ENCODE data around the gene MIA3. TPM values are rescaled to one million over a fixed set of nuclear protein-coding genes. Genes with fewer than 3 reads are reported as not detected.
A peak's percentile ranks its signal among the peaks of the same experiment; 100 is the strongest.

MIA3 gene
- total RNA-seq, 1 experiment from 2014 or later: 56.3 TPM

DNA sequence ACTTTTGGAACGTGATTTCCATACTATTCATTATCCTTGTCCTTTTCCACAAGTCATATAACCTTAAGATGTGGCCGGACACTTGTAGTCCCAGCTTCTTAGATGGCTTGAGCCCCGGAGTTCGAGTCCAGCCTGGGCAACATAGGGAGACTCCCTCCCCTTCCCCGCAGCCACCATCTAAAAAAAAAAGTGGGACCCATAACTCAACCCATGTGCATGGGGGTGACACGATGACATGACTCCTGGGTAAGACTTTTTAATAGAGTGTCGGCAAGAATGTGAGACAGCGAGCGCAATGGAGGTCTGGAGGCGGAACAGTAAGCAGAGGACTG lies 25.7 kb downstream of the MIA3 start:
- Histone ChIP-seq H3K4me1 (ENCODE audit: insufficient read depth, low read length, poor library complexity, severe bottlenecking) (peaks cover 8% of the 10 kb centered on the region), H3K36me3 (ENCODE audit: insufficient read depth, low read length, poor library complexity, severe bottlenecking) (peaks cover 16% of the 10 kb centered on the region), H3K27me3 (replicated peaks; ENCODE audit: insufficient read depth, low read depth, low read length, poor library complexity) (no peaks in the 10 kb centered on the region), H3K9me3 (ENCODE audit: low read depth, low read length, poor library complexity, severe bottlenecking) (no peaks in the 10 kb centered on the region), H3K27ac (ENCODE audit: low read depth, low read length, poor library complexity, severe bottlenecking) (peak overlapping the region; percentile 91), H3K4me3 (ENCODE audit: low read depth, low read length, poor library complexity, severe bottlenecking) (peak overlapping the region; percentile 70)
- intact Hi-C loops (cut with micrococcal nuclease; ENCODE audit: unreplicated experiment): loop anchor here (10.0 kb wide), 1 partner anchor 441 kb away; no protein-coding TSS in a partner anchor
- POLR2A ChIA-PET (ENCODE audit: low non-redundant PET): no interaction called here
- no peak for DNase-seq (ENCODE audit: low spot score)
- TF ChIP-seq, protein P1, sequence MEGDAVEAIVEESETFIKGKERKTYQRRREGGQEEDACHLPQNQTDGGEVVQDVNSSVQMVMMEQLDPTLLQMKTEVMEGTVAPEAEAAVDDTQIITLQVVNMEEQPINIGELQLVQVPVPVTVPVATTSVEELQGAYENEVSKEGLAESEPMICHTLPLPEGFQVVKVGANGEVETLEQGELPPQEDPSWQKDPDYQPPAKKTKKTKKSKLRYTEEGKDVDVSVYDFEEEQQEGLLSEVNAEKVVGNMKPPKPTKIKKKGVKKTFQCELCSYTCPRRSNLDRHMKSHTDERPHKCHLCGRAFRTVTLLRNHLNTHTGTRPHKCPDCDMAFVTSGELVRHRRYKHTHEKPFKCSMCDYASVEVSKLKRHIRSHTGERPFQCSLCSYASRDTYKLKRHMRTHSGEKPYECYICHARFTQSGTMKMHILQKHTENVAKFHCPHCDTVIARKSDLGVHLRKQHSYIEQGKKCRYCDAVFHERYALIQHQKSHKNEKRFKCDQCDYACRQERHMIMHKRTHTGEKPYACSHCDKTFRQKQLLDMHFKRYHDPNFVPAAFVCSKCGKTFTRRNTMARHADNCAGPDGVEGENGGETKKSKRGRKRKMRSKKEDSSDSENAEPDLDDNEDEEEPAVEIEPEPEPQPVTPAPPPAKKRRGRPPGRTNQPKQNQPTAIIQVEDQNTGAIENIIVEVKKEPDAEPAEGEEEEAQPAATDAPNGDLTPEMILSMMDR (conservative IDR thresholded peaks at IDR 0.05; ENCODE audit: low read depth, low read length): no peak
- no peak for TF ChIP-seq EZH2 (IDR thresholded peaks at IDR 0.05; ENCODE audit: borderline replicate concordance, low read depth, low read length, poor library complexity, severe bottlenecking)
- CTCF ChIA-PET: interaction anchor here (0.9 kb wide), 1 partner anchor 9 kb away, joined by 7 read pairs; no protein-coding TSS in a partner anchor
- BruUV-seq (replicated peaks): TSS peak; percentile 93

DNA sequence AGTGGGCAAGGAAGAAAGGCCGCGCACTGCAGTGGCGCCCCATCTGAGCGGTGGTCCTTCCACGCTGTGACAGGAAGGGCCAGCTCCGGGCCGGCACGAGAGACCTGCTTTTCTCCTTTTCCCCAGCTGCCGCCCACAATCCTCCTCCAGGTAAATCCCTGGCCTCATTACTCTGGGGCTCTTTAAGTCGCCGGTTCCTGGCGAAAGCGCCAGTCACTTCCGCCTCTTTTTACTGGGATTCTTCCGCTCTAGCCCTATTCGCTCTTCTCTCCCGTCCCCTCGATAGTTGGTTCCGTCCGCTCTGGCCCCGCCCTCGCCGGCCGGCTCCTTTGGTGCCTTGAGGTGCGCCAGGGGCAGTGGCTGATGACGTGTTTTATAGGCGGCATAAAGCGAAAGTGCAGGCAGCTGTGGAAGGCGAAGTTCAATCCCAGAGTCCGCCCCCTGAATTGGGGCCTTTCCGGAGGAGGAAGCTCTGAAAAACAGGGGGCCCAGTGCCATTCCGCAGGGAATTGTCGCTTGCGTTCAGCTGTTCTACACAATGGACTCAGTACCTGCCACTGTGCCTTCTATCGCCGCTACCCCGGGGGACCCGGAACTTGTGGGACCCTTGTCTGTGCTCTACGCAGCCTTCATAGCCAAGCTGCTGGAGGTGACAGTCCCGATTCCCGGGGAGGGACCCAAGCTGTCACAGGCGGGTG lies 26.2 kb downstream of the MIA3 start:
- Histone ChIP-seq H3K27ac (ENCODE audit: low read depth, low read length, poor library complexity, severe bottlenecking) (peak overlapping the region; percentile 91), H3K27me3 (replicated peaks; ENCODE audit: insufficient read depth, low read depth, low read length, poor library complexity) (no peaks in the 10 kb centered on the region), H3K4me1 (ENCODE audit: insufficient read depth, low read length, poor library complexity, severe bottlenecking) (peaks cover 8% of the 10 kb centered on the region), H3K9me3 (ENCODE audit: low read depth, low read length, poor library complexity, severe bottlenecking) (no peaks in the 10 kb centered on the region), H3K4me3 (ENCODE audit: low read depth, low read length, poor library complexity, severe bottlenecking) (peak overlapping the region; percentile 70), H3K36me3 (ENCODE audit: insufficient read depth, low read length, poor library complexity, severe bottlenecking) (peaks cover 17% of the 10 kb centered on the region)
- BruUV-seq (replicated peaks): no TSS peak
- POLR2A ChIA-PET (ENCODE audit: low non-redundant PET): interaction anchor here (0.6 kb wide), 1 partner anchor 720 kb away, joined by 10 read pairs; the partner anchor contains the start of gene SUSD4
- peak; percentile 99 for DNase-seq (ENCODE audit: low spot score)
- CTCF ChIA-PET: interaction anchor here (0.9 kb wide), 1 partner anchor 10 kb away, joined by 7 read pairs; no protein-coding TSS in a partner anchor
- intact Hi-C loops (cut with micrococcal nuclease; ENCODE audit: unreplicated experiment): loop anchor here (2.0 to 10.0 kb wide), 2 partner anchors 69 to 441 kb away; partner anchors contain the start of genes AIDA and BROX
- no peak for TF ChIP-seq EZH2 (IDR thresholded peaks at IDR 0.05; ENCODE audit: borderline replicate concordance, low read depth, low read length, poor library complexity, severe bottlenecking)
- TF ChIP-seq, protein P1 (conservative IDR thresholded peaks at IDR 0.05; ENCODE audit: low read depth, low read length): no peak

- ChIA-PET POLR2A (ENCODE audit: low non-redundant PET) (interaction anchor here (0.6 kb wide), 1 partner anchor 719 kb away, joined by 10 read pairs; the partner anchor contains the start of gene SUSD4), CTCF (interaction anchor here (0.9 kb wide), 1 partner anchor 10 kb away, joined by 7 read pairs; no protein-coding TSS in a partner anchor)
- Histone ChIP-seq H3K4me3 (ENCODE audit: low read depth, low read length, poor library complexity, severe bottlenecking) (peak overlapping the region; percentile 70), H3K36me3 (ENCODE audit: insufficient read depth, low read length, poor library complexity, severe bottlenecking) (peaks cover 21% of the 10 kb centered on the region), H3K9me3 (ENCODE audit: low read depth, low read length, poor library complexity, severe bottlenecking) (no peaks in the 10 kb centered on the region), H3K27me3 (replicated peaks; ENCODE audit: insufficient read depth, low read depth, low read length, poor library complexity) (no peaks in the 10 kb centered on the region), H3K4me1 (ENCODE audit: insufficient read depth, low read length, poor library complexity, severe bottlenecking) (peaks cover 8% of the 10 kb centered on the region), H3K27ac (ENCODE audit: low read depth, low read length, poor library complexity, severe bottlenecking) (peak overlapping the region; percentile 91)
- BruUV-seq (replicated peaks): TSS peak; percentile 63
- TF ChIP-seq, protein P1 (conservative IDR thresholded peaks at IDR 0.05; ENCODE audit: low read depth, low read length): no peak
- TF ChIP-seq EZH2 (IDR thresholded peaks at IDR 0.05; ENCODE audit: borderline replicate concordance, low read depth, low read length, poor library complexity, severe bottlenecking): no peak
- DNase-seq (ENCODE audit: low spot score): no peak
- intact Hi-C loops (cut with micrococcal nuclease; ENCODE audit: unreplicated experiment): loop anchor here (2.0 to 10.0 kb wide), 2 partner anchors 68 to 440 kb away; partner anchors contain the start of genes AIDA and BROX
Observed at GRCh38 chr1:222644636-222644980, 26.7 kb downstream of the MIA3 start.
